Pancreas (tissue), 10 donors: ENCODE data around the gene CCDC174. TPM values are rescaled to one million over a fixed set of nuclear protein-coding genes. Genes with fewer than 3 reads are reported as not detected.

ENCODE experiments used
- ATAC-seq, 4 donors: fragments of 200-7000 bp; cut with Tn5 transposase; one replicate each; pipeline versions ENCODE4 v1.8.0 to v1.9.1; 2020; ENCODE audit warnings: mild to moderate bottlenecking in 4 of 4, moderate library complexity in 4 of 4
- DNase-seq, 6 donors: peaks; one replicate each; pipeline ENCODE4 v3.0.0-alpha.2; 2020
- FAIRE-seq: peaks from 2 replicates; lab custom pipeline; 2012; peaks lifted over from hg19 to GRCh38; lab: Jason Lieb, UNC
- H3K27ac ChIP-seq, 4 donors: fragments of 200-600 bp; sonication (generic); 1 replicate in 3 of 4; 2 replicates in 1 of 4; pipeline versions ENCODE4 v1.5.0 to v1.8.0; 2020
- H3K27me3 ChIP-seq, 4 donors: fragments of 200-600 bp; one replicate each; pipeline ENCODE4 v1.8.0; 2021
- H3K36me3 ChIP-seq, 3 donors: fragments of 200-600 bp; sonication (generic) in 1 of 3; one replicate each; pipeline versions ENCODE4 v1.5.0 to v1.8.0; 2020 to 2021
- H3K4me1 ChIP-seq, 3 donors: fragments of 200-600 bp; one replicate each; pipeline ENCODE4 v1.8.0; 2021
- H3K4me3 ChIP-seq, 4 donors: fragments of 200-600 bp; sonication (generic) in 2 of 4; one replicate each; pipeline versions ENCODE4 v1.5.0 to v1.8.0; 2020 to 2021
- H3K9me3 ChIP-seq, 4 donors: fragments of 200-600 bp; one replicate each; pipeline ENCODE4 v1.8.0; 2021
- CTCF ChIP-seq, 4 donors: fragments of 200-600 bp; sonication (generic) in 3 of 4; IDR thresholded peaks; one replicate each; pipeline versions ENCODE4 v1.5.0 to v1.8.0; 2021; ENCODE audit warnings: antibody characterized with exemption in 4 of 4
- WGBS, 2 donors: extraction: QIAGEN DNeasy Blood & Tissue Kit; methylation state at CpG; one replicate each; pipeline ENCODE4 v1.1.7; 2013; 5-methylcytosine and 5-hydroxymethylcytosine counted together
- intact Hi-C, 3 donors: fragments of 100-400 bp; cut with DNase I; formaldehyde crosslinking; loops; one replicate each; pipeline versions ENCODE4 v1.11.1 to v1.14.2; 2022
- polyA plus RNA-seq, 2 donors: library from polyadenylated mRNA; stranded (reverse); fragments of 200-250 nt; gene quantifications; one replicate each; pipeline ENCODE4 v1.2.3, GENCODE V29; 2013
- total RNA-seq, 6 donors: library from RNA; stranded (reverse); fragmentation: NEBNext Ultra II Directional in 4 of 6; extraction: Animal tissue kit (Norgen Biotek cat#: 25700) in 4 of 6; gene quantifications; one replicate each; pipeline versions ENCODE4 v1.2.1 to v1.2.4, GENCODE V29; 2021 to 2023
- donor health status: healthy with polysubstance abuse.
- donor health status: DM: no; HTN: no; CAD: no; lungs with moderate emphysema.
- donor health status: DM: no; HTN: no; CAD: no.
- donor health status: control.
- donor health status: control.
- donor health status: Bipolar disorder and iron deficiency.
- donor health status: DM: yes; HTN: yes; CAD: no.
- donor health status: DM: no; HTN: no; CAD: no.
- donor health status: DM: no; HTN: no; CAD: no.
- donor health status: DM: yes; HTN: yes; CAD: no.

CCDC174 gene
- total and polyA plus RNA-seq, 8 donors, result 7.2 to 18.1 (median 12.5) TPM

GRCh38 chr3:14630404-14631100 is 21.0 kb upstream of the CCDC174 start:
- no peak overlapping the region for H3K27ac ChIP-seq
- H3K4me1 ChIP-seq, result no peaks in the 10 kb centered on the region
- intact Hi-C loops, result no loop called here
- H3K27me3 ChIP-seq, result no peaks in the 10 kb centered on the region
- DNase-seq (no peak), ATAC-seq (no peak), FAIRE-seq (no peak)
- WGBS, 2 donors, result 84% methylated on average over 9 of the region's 9 CpGs
- H3K4me3 ChIP-seq, result no peak overlapping the region
- H3K9me3 ChIP-seq, result no peaks in the 10 kb centered on the region
- TF ChIP-seq CTCF (IDR thresholded peaks at IDR 0.05), result no peak
- H3K36me3 ChIP-seq, result no peaks in the 10 kb centered on the region

GRCh38 chr3:14631101-14631497 is 20.5 kb upstream of the CCDC174 start:
- ATAC-seq (no peak), DNase-seq (no peak), FAIRE-seq (no peak)
- no peak for TF ChIP-seq CTCF (IDR thresholded peaks at IDR 0.05)
- no peaks in the 10 kb centered on the region for H3K36me3 ChIP-seq
- no peaks in the 10 kb centered on the region for H3K9me3 ChIP-seq
- H3K4me1 ChIP-seq, result no peaks in the 10 kb centered on the region
- no peak overlapping the region for H3K4me3 ChIP-seq
- no peaks in the 10 kb centered on the region for H3K27me3 ChIP-seq
- WGBS, 2 donors, result 81 to 88% methylated on average over 5 of the region's 5 CpGs
- intact Hi-C loops, result no loop called here
- no peak overlapping the region for H3K27ac ChIP-seq

- Histone ChIP-seq H3K4me3 (no peak overlapping the region), H3K9me3 (no peaks in the 10 kb centered on the region), H3K4me1 (no peaks in the 10 kb centered on the region), H3K27ac (no peak overlapping the region), H3K27me3 (no peaks in the 10 kb centered on the region), H3K36me3 (no peaks in the 10 kb centered on the region)
- WGBS, 2 donors, result 82 to 85% methylated on average over 8 of the region's 8 CpGs
- no peak for TF ChIP-seq CTCF (IDR thresholded peaks at IDR 0.05)
- ATAC-seq, result no peak
- FAIRE-seq, result no peak
- intact Hi-C loops, result no loop called here
- no peak for DNase-seq
Measured at GRCh38 chr3:14631687-14632441, 19.7 kb upstream of the CCDC174 start.

- no peak overlapping the region for H3K4me3 ChIP-seq
- no peaks in the 10 kb centered on the region for H3K27me3 ChIP-seq
- H3K9me3 ChIP-seq, result no peaks in the 10 kb centered on the region
- H3K27ac ChIP-seq, result no peak overlapping the region
- no peak for TF ChIP-seq CTCF (IDR thresholded peaks at IDR 0.05)
- 62 to 71% methylated on average over 4 of the region's 4 CpGs for WGBS, 2 donors
- DNase-seq (no peak), FAIRE-seq (no peak), ATAC-seq (no peak)
- no peaks in the 10 kb centered on the region for H3K36me3 ChIP-seq
- no peaks in the 10 kb centered on the region for H3K4me1 ChIP-seq
- intact Hi-C loops, result no loop called here
Measured at GRCh38 chr3:14632442-14632930, 19.1 kb upstream of the CCDC174 start.

GRCh38 chr3:14633417-14633816 is 18.1 kb upstream of the CCDC174 start:
- H3K4me3 ChIP-seq, result no peak overlapping the region
- no peaks in the 10 kb centered on the region for H3K9me3 ChIP-seq
- H3K27ac ChIP-seq, result no peak overlapping the region
- TF ChIP-seq CTCF (IDR thresholded peaks at IDR 0.05), result no peak
- WGBS, 2 donors, result 66 to 72% methylated on average over 6 of the region's 6 CpGs
- FAIRE-seq (no peak), ATAC-seq (peak in 1 of 4 donors; percentile 18), DNase-seq (no peak)
- intact Hi-C loops, result no loop called here
- H3K4me1 ChIP-seq, result no peaks in the 10 kb centered on the region
- no peaks in the 10 kb centered on the region for H3K36me3 ChIP-seq
- no peaks in the 10 kb centered on the region for H3K27me3 ChIP-seq
